WERI-Rb-1 (cell line): ENCODE data around the gene TMTC1.

Experiments used
- DNase-seq: peaks from one replicate; pipeline ENCODE4 v3.0.0-alpha.2; 2020
- H3K27ac ChIP-seq: fragments of 250-450 bp; sonication (Bioruptor Pico); 2 replicates; pipeline ENCODE4 v1.5.1; 2020; ENCODE audit warnings: mild to moderate bottlenecking, moderate library complexity
- H3K27me3 ChIP-seq: fragments of 250-450 bp; sonication (Bioruptor Pico); 2 replicates; pipeline ENCODE4 v1.5.1; 2021; ENCODE audit warnings: mild to moderate bottlenecking, low read depth, moderate library complexity; ENCODE audit not compliant: insufficient read depth, severe bottlenecking
- H3K36me3 ChIP-seq: fragments of 250-450 bp; sonication (Bioruptor Pico); 2 replicates; pipeline ENCODE4 v1.5.1; 2020; ENCODE audit warnings: mild to moderate bottlenecking, moderate library complexity
- H3K4me3 ChIP-seq: 2 replicates; pipeline ENCODE4 v1.5.1; 2011; ENCODE audit warnings: low read depth, mild to moderate bottlenecking, control low read depth, low read length
- H3K9me3 ChIP-seq: fragments of 250-450 bp; sonication (Bioruptor Pico); 2 replicates; pipeline ENCODE4 v1.5.1; 2021; ENCODE audit warnings: mild to moderate bottlenecking, moderate library complexity; ENCODE audit not compliant: severe bottlenecking
- CTCF ChIP-seq: IDR thresholded peaks from 2 replicates; pipeline ENCODE4 v1.5.1; 2011; ENCODE audit warnings: low read depth, mild to moderate bottlenecking, control low read depth, inconsistent platforms, low read length

The TMTC1 gene

DNA sequence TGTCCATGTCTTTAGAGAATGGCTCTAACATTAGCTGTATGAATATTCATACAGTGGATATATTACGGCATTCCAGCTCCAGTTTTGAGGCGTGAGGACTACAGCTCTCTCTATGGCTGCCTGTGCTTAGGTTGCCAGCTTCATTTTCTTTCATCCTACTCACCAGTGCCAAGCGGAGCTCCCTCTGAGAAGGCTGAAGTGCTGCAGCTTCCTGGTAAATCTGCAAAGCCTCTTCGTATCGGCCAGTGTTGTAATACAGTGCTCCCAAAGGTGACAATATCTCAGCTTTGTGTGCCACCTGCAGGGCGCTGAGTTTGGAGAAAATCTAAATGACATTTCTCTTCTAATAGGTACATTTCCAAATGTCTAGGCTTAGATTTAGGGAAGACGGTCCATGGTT lies 266.5 kb downstream of the TMTC1 start:
- H3K4me3 ChIP-seq, result no peak overlapping the region
- H3K36me3 ChIP-seq, result no peaks in the 10 kb centered on the region
- no peaks in the 10 kb centered on the region for H3K27me3 ChIP-seq
- no peaks in the 10 kb centered on the region for H3K9me3 ChIP-seq
- peak; percentile 24; the same call in 1 of the 2 replicates for TF ChIP-seq CTCF
- peak; percentile 35 for DNase-seq
- no peak overlapping the region for H3K27ac ChIP-seq

- H3K27me3 ChIP-seq, result no peaks in the 10 kb centered on the region
- H3K36me3 ChIP-seq, result no peaks in the 10 kb centered on the region
- DNase-seq, result no peak
- no peak for TF ChIP-seq CTCF
- H3K9me3 ChIP-seq, result no peaks in the 10 kb centered on the region
- no peak overlapping the region for H3K4me3 ChIP-seq
- no peak overlapping the region for H3K27ac ChIP-seq
Measured at GRCh38 chr12:29516431-29516875, 267.3 kb downstream of the TMTC1 start.

GRCh38 chr12:29510591-29511185 lies 273.1 kb downstream of the TMTC1 start:
- no peak for TF ChIP-seq CTCF
- Histone ChIP-seq H3K9me3 (no peaks in the 10 kb centered on the region), H3K27me3 (no peaks in the 10 kb centered on the region), H3K4me3 (no peak overlapping the region), H3K27ac (no peak overlapping the region), H3K36me3 (no peaks in the 10 kb centered on the region)
- no peak for DNase-seq

- no peak for DNase-seq
- no peak overlapping the region for H3K27ac ChIP-seq
- H3K27me3 ChIP-seq, result no peaks in the 10 kb centered on the region
- no peaks in the 10 kb centered on the region for H3K36me3 ChIP-seq
- no peak for TF ChIP-seq CTCF
- no peaks in the 10 kb centered on the region for H3K9me3 ChIP-seq
- H3K4me3 ChIP-seq, result no peak overlapping the region
Measured at GRCh38 chr12:29509503-29509902, 274.2 kb downstream of the TMTC1 start.

DNA sequence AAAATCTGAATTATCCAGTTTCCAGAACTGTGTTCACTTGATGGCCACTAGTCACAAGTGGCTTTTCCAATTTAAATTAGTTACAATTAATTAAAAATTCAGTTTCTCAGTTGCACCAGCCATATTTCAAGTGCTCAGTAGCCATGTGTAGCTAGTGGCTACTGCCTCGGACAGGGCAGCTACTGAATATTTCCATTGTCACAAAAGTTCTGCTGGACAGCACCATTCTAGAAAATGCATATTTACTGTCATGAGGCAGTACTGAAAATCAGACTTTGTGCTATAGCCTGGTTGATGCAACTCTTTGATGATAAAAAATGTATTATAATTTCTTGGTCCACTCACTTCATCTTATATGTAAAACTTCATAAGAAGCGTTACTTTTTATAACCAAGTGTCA lies 274.8 kb downstream of the TMTC1 start:
- no peak overlapping the region for H3K27ac ChIP-seq
- H3K36me3 ChIP-seq, result no peaks in the 10 kb centered on the region
- H3K4me3 ChIP-seq, result no peak overlapping the region
- DNase-seq, result no peak
- no peaks in the 10 kb centered on the region for H3K27me3 ChIP-seq
- no peak for TF ChIP-seq CTCF
- no peaks in the 10 kb centered on the region for H3K9me3 ChIP-seq

DNA sequence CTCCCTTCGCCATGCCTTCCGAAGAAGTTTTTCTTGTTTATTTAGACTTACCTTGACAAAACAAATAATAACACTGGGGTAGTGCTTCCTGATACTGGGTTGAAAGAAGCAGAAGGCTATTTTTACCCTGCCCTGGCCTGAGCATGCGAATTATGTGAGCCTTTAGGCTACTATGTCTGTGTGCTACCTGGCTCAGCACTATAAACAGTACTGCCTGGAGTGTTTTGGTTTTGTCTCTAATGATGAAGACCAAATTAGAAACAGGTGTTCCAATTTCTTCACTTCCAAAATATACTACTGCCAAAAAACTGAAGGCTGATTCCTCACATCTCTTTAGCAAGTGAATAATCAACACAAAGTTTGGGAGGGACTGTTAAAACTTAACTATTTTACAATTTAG lies 278.6 kb downstream of the TMTC1 start:
- no peaks in the 10 kb centered on the region for H3K9me3 ChIP-seq
- no peak overlapping the region for H3K4me3 ChIP-seq
- no peaks in the 10 kb centered on the region for H3K36me3 ChIP-seq
- H3K27me3 ChIP-seq, result no peaks in the 10 kb centered on the region
- TF ChIP-seq CTCF, result no peak
- H3K27ac ChIP-seq, result no peak overlapping the region
- DNase-seq, result no peak
